HG03135 (cell line): ENCODE results near the gene ATG9A.
A peak's percentile ranks its signal among the peaks of the same experiment; 100 is the strongest.
"Not testable (repeated sequence)": the region's sequence is repeated elsewhere in the genome, so short reads cannot be mapped to it uniquely, and the experiment has no call there.

ENCODE experiments used
- ATAC-seq: cut with Tn5 transposase; IDR thresholded peaks from one replicate; pipeline ENCODE4 v1.9.1; 2021; ENCODE audit warnings: mild to moderate bottlenecking, moderate library complexity; ENCODE audit not compliant: unreplicated experiment

Gene ATG9A

DNA sequence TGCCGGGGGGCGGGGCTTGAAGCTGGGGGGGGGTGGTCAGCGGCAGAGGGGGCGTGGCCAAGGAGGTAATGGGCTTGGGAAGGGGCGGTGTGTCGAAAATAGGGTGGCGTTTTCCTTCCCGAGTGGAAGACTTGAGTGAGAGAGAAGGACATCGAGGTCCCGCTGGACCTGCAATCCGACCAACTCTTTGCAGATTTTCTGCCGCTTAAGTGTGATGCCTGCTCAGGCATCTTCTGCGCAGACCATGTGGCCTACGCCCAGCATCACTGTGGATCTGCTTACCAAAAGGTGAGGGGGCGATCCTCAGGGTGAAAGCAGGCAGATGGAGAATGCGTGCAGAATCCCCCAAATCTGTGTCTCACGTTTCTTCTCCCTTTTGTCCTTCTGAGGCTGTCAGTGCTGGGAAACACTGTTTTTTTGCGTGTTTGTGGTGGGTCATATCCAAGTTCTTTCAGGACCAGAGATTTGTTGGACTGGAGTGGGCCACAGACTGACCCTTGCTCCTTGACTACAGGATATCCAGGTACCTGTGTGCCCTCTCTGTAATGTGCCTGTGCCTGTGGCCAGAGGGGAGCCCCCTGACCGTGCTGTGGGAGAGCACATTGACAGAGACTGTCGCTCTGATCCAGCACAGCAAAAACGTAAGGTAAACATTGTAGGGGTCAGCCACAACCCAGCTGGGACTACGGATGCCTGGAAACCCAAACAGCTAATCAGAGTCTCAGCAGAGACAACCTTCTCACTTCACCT lies 22.1 kb downstream of the ATG9A start:
- ATAC-seq, result no peak

DNA sequence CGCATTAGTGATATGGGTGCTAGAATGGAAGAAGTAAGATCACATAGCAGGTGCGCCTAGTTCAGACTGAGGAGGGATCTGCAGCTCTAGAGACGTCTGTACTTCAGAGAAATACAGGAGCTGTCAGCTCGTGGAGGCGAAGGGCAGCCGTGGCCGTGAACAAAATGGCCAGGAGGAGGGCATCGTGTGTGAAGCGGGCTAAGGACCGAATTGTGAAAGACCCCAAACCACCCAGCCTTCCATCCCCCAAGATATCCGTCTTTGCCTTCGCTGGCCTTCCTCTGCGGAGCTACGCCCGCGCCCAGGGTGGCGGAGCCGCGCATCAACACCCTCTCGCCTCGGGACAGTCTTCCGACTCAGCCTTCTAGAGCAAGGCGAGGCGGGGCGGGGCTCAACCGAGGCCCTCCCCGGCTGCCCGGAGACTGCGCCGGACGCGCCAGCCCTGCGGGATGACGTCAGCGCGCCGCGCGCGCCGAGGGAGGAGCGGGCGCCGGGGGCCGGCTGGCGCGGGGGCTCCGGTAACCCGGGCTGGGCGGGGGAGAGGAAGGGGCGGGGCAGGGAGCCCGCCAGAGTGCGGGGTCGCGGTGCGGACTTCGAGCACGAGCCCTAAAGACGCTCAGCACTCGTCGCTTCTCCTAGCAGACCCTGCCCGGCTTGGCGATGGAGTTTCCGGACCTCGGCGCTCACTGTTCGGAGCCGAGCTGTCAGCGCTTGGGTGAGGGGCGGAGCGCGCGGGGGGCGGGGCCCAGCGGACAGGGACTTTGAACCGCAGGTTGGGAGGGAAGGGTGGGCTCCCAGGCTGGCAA lies 22.9 kb downstream of the ATG9A start, which contains the start of gene ZFAND2B:
TSS of gene ZFAND2B (plus strand) at position 455 of the 806 bp plus-strand sequence. CDS start at position 661, 206 bp downstream.
- peak; percentile 98 for ATAC-seq

DNA sequence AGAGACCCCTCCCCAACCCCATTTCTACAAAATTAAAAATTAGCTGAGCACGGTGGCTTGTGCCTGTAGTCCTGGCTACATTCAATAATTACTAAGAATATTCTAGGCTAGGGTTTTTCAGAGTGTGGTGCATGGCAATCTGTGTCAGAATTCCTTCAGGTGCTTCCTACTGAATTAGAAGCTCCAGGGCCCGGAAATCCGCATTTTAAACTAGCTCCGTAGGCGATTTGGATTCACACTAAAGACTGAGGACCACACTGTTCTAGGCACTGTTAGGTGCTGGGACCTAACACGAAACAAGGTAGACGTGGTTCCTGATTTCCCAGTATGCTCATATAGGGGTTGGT lies 23.5 kb downstream of the ATG9A start:
- ATAC-seq, result no peak

DNA sequence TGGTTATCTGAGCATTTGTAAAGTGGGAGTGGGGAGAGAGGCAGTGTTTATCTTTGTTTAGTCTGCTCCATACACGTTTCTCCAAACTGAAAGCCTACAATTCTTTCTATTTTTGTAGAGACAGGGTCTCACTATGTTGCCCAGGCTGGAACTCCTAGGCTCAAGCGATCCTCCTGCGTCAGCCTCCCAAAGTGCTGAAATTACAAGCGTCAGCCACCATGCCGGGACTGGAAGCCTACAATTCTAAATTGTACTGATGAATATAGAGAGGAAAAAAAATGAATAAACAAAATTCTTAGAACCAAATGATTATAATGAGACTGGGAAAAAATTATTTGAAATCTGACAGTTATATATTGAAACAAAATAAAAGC lies 24.3 kb downstream of the ATG9A start:
- ATAC-seq, result no peak

DNA sequence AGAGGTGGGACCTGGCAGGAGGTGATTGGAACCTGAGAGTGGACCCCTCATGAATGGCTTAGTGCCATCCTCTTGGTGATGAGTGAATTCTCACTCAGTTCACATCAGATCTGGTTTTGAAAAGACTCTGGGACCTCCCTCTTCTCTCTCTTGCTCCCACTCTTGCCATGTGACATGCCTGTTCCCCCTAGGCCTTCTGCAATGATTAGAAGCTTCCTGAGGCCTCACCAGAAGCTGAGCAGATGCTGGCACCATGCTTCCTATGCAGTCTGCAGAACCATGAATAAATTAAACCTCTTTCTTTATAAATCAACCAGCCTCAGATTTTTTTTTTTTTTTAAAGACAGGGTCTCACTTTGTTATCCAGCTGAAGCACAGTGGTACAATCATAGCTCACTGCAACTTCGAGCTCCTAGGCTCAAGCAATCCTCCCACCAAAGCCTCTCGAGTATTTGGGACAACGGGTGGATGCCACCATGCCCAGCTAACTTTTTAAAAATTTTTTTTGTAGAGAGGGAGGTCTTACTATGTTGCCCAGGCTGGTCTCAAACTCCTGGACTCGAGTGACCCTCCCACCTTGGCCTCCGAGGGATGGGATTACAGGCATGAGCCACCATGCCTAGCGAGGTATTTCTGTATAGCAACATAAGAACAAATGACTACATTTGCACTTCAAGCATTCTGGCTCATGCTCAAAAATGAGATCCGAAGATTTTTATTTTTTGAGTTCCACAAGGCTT lies 24.8 kb downstream of the ATG9A start:
- ATAC-seq, result no peak

DNA sequence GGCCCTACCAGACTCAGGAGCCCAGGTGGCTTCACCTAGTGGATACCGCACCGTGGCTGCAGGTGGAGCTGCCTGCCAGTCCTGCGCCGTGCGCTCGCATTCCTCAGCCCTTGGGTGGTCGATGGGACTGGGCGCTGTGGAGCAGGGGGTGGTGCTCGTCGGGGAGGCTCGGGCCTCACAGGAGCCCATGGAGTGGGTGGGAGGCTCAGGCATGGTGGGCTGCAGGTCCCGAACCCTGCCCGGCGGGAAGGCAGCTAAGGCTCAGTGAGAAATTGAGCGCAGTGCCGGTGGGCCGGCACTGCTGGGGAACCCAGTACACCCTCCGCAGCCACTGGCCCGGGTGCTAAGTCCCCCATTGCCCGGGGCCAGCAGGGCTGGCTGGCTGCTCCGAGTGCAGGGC lies 28.1 kb downstream of the ATG9A start:
- not testable (repeated sequence) for ATAC-seq

DNA sequence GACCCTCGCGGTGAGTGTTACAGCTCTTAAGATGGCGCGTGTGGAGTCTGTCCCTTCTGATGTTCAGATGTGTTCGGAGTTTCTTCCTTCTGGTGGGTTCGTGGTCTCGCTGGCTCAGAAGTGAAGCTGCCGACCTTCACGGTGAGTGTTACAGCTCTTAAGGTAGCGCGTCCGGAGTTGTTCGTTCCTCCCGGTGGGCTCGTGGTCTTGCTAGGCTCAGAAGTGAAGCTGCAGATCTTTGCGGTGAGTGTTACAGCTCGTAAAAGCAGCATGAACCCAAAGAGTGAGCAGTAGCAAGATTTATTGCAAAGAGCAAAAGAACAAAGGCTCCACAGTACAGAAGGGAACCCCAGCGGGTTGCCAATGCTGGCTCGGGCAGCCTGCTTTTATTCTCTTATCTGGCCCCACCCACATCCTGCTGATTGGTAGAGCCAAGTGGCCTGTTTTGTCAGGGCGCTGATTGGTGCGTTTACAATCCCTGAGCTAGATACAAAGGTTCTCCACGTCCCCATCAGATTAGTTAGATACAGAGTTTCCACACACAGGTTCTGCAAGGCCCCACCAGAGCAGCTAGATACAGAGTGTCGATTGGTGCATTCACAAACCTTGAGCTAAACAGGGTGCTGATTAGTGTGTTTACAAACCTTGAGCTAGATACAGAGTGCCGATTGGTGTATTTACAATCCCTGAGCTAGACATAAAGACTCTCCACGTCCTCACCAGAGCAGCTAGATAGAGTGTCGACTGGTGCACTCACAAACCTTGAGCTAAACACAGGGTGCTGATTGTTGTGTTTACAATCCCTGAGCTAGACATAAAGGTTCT lies 28.7 kb downstream of the ATG9A start:
- not testable (repeated sequence) for ATAC-seq

DNA sequence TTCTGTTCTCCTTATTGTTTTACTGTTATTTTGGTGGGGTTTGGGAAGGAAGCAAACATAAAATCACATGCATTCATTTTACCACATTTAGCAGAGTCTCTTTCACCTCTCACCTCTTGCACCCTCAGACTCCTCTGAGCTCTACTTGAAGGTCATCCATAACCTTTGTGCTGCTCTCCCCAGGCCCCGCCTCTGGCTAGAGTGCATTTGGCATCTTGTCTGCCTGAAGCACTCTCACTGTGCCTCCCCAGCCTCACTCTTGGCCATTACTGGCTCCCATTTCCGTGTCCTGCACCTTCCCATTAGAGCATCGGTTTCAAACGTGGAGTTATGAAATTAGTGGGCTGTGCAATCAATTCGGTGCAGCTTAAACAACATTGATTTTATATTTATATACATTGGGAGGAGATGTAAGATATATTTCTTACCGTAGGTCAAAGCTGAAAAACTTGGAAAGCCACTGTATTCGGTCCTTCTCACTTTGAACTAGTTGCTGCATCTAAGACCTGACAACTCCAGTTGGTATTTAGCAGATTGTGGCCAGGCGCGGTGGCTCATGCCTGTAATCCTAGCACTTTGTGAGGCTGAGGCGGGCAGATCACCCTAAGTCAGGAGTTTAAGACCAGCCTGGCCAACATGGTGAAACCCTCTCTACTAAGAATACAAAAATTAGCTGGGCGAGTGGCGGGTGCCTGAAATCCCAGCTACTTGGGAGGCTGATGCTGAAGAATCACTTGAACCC lies 29.8 kb downstream of the ATG9A start:
- ATAC-seq, result no peak

DNA sequence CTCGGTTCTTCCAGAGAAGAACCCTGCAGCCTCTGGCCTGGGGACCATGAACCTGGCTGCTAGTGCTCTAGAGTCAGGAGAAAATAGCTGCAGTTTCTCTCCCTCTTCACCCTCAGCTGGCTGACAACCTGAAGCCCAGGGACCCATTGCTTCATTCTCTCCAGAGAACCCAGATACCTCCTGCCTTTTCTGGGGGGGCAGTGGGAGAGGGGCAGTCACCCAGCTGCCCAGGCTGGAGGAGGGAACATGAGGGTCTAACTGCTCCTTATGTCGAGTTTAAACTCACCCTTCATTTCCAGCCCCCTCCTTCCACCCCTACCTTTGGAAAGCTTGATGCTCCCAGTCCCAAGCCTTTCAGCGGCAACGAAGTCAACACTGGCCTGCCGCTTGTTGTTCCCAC lies 30.5 kb downstream of the ATG9A start:
- ATAC-seq, result no peak

DNA sequence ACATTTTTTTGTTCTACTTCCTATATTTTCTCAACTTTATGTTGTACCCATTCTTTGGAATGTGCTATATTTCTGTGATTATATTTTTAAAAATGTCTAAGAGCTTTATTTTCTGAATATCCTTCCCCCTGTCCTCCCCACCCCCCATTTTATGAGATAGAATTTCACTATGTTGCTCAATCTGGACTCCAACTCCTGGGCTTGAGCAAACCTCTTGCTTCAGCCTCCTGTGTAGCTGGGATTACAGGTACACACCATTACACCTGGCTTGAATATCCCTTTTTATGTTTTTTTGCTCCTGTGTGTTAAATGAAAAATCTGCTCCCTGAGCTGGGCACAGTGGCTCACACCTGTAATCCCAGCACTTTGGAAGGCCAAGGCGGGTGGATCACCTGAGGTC lies 32.0 kb downstream of the ATG9A start:
- ATAC-seq, result no peak

DNA sequence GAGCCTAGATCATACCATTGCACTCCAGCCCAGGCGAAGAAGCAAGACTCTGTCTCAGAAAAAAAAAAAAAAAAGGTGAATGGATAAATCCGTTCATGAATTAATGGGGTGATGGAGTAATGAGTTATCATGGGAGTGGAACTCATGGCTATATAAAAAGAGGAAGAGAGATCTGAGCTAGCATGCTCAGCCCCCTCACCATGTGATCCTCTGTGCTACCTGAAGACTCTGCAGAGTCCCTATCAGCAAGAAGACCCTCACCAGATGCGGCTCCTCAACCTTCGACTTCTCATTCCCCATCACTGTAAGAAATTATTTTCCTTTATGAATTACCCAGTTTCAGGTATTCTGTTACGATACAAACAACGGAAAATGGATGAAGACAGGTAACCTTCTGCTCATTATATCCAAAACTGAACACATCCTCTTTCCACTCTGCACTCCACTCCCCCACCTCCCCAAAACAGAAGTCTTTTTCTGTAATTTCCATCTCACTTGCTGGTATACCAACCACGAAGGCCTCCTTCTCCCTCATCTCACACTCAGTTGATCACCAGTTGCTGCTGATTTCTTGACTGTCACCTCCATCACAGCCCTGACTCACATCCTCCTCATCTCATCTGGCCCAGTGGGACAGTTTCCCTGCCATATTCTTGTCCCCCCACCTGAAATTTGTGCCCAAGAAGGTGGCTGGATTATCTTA lies 42.5 kb downstream of the ATG9A start:
- no peak for ATAC-seq

DNA sequence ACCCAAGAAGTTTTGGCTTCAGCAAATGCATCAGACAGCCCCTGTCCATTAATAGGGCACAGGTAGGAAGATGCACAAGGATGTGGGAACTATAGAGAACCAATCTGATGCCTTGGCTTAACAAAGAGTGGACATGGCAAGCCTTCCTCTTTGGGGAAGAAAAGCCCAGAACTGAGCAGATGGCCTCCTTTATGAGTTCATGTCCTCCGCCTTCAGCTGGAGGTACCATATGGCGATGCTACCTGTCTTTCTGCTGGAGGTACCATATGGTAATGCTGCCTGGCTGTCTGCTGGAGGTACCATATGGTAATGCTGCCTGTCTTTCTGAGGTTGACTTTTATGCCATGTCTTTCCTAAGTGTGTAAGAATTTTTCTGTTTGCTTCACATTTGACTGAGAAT lies 45.3 kb downstream of the ATG9A start:
- no peak for ATAC-seq

DNA sequence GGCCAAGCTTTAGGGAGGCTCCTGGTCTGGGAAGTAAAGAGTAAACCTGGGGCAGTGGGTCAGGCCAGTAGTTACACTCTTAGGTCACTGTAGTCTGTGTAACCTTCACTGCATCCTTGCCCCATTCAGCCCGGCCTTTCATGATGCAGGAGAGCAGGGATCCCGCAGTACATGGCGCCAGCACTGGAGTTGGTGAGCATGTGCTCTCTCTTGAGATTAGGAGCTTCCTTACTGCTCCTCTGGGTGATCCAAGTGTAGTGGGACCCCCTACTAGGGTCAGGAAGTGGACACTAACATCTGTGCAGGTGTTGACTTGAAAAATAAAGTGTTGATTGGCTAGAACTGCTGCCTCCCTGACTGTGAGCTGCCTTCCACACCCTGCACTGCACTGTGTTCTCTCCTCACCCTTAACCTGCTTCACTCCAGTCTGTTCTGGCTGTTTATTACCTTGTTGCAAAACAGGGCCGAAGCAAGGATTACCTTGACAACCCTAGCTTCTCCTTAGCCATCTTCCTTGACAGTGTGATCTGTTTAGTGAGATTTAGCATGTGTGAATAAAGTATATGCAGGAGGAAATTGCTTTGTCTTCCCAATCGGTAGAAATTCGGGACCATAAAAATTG lies 46.2 kb downstream of the ATG9A start:
- ATAC-seq, result no peak

DNA sequence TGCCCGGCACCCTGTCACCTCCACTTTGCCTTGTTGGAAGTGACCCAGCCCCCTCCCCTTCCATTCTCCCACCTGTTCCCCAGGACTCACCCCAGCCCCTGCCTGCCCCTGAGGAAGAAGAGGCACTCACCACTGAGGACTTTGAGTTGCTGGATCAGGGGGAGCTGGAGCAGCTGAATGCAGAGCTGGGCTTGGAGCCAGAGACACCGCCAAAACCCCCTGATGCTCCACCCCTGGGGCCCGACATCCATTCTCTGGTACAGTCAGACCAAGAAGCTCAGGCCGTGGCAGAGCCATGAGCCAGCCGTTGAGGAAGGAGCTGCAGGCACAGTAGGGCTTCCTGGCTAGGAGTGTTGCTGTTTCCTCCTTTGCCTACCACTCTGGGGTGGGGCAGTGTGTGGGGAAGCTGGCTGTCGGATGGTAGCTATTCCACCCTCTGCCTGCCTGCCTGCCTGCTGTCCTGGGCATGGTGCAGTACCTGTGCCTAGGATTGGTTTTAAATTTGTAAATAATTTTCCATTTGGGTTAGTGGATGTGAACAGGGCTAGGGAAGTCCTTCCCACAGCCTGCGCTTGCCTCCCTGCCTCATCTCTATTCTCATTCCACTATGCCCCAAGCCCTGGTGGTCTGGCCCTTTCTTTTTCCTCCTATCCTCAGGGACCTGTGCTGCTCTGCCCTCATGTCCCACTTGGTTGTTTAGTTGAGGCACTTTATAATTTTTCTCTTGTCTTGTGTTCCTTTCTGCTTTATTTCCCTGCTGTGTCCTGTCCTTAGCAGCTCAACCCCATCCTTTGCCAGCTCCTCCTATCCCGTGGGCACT lies 46.9 kb downstream of the ATG9A start:
- ATAC-seq, result no peak

DNA sequence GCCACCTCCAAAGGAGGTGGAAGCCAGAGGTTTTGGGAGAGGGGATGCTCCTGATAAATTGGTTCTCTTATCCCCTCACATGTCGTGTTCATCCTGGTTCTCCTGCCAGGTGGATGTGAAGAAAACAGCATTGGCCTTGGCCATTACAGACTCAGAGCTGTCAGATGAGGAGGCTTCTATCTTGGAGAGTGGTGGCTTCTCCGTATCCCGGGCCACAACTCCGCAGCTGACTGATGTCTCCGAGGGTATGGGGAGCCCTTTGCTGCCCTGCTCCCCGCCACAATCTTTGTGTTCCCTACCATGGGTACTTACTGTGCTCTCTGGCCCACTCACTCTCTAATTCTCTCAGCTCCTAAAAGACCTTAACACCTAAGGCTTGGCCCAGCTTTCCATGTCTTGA lies 47.9 kb downstream of the ATG9A start:
- no peak for ATAC-seq

DNA sequence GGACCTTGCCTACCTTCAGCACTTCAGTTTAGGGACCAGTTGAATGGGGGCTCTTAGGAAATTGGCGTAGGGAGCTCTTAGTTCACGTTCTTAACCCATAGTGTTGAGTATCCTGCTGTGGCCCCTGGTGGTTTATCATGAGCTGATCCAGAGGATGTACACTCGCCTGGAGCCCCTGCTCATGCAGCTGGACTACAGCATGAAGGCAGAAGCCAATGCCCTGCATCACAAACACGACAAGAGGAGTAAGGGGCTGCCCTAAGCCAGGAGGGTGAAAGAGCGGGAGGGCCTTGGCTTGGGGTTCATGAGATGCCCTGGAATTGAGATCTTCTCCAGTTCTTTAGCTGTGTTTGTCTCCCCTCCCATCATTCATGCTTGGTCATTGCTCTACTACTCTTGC lies 48.5 kb downstream of the ATG9A start:
- ATAC-seq, result no peak

DNA sequence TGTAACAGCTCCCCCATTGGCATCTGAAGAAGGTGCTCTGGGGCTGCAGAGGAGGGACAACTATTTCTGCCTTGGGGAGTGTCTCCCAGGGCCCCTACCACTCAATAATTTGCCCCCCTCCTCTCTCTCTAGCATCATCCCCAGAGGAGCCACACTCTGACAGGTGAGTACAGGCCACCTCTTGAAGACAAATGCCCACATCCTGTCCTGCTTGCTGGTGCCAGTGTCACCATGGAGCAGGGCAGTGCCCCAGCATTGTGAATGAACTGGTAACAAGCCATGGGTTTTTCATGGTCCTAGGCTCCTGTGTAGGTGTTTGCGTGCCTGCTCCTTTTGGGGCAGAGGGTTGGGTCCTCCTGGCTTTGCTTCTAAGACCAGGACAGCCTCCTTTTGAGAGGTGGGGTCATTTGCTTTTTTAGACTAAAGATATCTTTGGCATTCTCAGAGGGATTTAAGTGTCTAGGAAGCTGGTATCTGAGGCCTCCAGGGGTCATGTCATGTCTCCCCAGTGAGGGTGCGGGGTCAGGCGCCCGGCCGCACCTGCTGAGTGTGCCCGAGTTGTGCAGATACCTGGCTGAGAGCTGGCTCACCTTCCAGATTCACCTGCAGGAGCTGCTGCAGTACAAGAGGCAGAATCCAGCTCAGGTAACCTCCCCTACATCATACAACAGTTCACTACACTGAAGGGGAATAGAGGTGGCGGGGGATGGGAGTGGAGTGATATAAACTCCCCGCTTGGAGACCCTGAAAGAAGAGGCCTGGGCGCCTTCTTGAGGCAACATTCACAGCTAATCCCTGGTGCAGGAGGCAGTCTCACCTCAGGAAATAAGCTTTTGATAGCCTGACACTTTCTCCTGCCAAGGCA lies 49.6 kb downstream of the ATG9A start:
- ATAC-seq, result no peak
